Panc1 (cell line): Measurements from ENCODE around the gene WDR7.

Source experiments
- SIN3A ChIP-seq: IDR thresholded peaks from 2 replicates; pipeline ENCODE4 v1.6.1; 2012; ENCODE audit warnings: low read depth, mild to moderate bottlenecking, low read length, moderate library complexity, borderline replicate concordance; ENCODE audit not compliant: insufficient read depth
- TF ChIP-seq, protein P1 (sequence below): fragments of 450-650 bp; IDR thresholded peaks from 2 replicates; pipeline ENCODE4 v1.5.1; 2017; ENCODE audit warnings: mild to moderate bottlenecking
- TF ChIP-seq, protein P2 (sequence below), 2 experiments: IDR thresholded peaks; 2 replicates each; pipeline ENCODE4 v1.6.1; 2011 to 2012; ENCODE audit warnings: low read depth in 2 of 2, control low read depth in 1 of 2, low read length in 1 of 2, mild to moderate bottlenecking in 1 of 2, moderate library complexity in 1 of 2; ENCODE audit not compliant: insufficient read depth in 1 of 2

DNA sequence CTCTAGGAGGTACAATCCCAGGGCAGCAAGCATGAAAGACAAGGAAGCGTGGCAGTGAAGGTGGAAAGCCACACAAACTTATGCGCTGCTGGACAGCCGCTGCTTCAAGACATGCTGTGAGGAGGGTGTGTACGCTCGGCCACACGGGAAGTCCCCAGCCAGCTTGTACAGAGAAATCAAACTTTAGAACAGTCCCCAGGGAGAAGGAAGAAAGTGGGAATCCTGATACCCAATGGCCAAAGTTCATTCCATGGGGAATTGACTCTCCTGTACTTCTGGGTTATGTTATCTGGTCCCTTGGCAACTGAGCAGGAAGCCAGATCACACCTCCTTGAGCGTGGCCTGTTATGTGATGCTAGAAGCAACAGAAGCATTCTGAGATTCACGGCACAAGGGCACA lies 409.7 kb downstream of the WDR7 start:
- TF ChIP-seq, protein P1, sequence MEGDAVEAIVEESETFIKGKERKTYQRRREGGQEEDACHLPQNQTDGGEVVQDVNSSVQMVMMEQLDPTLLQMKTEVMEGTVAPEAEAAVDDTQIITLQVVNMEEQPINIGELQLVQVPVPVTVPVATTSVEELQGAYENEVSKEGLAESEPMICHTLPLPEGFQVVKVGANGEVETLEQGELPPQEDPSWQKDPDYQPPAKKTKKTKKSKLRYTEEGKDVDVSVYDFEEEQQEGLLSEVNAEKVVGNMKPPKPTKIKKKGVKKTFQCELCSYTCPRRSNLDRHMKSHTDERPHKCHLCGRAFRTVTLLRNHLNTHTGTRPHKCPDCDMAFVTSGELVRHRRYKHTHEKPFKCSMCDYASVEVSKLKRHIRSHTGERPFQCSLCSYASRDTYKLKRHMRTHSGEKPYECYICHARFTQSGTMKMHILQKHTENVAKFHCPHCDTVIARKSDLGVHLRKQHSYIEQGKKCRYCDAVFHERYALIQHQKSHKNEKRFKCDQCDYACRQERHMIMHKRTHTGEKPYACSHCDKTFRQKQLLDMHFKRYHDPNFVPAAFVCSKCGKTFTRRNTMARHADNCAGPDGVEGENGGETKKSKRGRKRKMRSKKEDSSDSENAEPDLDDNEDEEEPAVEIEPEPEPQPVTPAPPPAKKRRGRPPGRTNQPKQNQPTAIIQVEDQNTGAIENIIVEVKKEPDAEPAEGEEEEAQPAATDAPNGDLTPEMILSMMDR, result no peak
- no peak for TF ChIP-seq SIN3A
- TF ChIP-seq, protein P2, sequence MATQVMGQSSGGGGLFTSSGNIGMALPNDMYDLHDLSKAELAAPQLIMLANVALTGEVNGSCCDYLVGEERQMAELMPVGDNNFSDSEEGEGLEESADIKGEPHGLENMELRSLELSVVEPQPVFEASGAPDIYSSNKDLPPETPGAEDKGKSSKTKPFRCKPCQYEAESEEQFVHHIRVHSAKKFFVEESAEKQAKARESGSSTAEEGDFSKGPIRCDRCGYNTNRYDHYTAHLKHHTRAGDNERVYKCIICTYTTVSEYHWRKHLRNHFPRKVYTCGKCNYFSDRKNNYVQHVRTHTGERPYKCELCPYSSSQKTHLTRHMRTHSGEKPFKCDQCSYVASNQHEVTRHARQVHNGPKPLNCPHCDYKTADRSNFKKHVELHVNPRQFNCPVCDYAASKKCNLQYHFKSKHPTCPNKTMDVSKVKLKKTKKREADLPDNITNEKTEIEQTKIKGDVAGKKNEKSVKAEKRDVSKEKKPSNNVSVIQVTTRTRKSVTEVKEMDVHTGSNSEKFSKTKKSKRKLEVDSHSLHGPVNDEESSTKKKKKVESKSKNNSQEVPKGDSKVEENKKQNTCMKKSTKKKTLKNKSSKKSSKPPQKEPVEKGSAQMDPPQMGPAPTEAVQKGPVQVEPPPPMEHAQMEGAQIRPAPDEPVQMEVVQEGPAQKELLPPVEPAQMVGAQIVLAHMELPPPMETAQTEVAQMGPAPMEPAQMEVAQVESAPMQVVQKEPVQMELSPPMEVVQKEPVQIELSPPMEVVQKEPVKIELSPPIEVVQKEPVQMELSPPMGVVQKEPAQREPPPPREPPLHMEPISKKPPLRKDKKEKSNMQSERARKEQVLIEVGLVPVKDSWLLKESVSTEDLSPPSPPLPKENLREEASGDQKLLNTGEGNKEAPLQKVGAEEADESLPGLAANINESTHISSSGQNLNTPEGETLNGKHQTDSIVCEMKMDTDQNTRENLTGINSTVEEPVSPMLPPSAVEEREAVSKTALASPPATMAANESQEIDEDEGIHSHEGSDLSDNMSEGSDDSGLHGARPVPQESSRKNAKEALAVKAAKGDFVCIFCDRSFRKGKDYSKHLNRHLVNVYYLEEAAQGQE (IDR thresholded peaks at IDR 0.05; ENCODE audit: insufficient read depth in 1 of 2, low read depth in 2 of 2, low read length in 1 of 2), result no peak
